Measurements from ENCODE around the gene MTX1. TPM values are rescaled to one million over a fixed set of nuclear protein-coding genes. Genes with fewer than 3 reads are reported as not detected.
A peak's percentile ranks its signal among the peaks of the same experiment; 100 is the strongest.

MTX1 gene
- total and polyA plus RNA-seq, 9 of the 15 experiments (the other 6 are each of a cell fraction or from before 2014, with no cell fraction given), result 29.1 to 98.4 (median 66.9) TPM

GRCh38 chr1:155244368-155245162, 36.1 kb downstream of the MTX1 start (continued):
- TF ChIP-seq PTRF (tag; IDR thresholded peaks at IDR 0.05) (no peak), NEUROD1 (IDR thresholded peaks at IDR 0.05; ENCODE audit: borderline replicate concordance, low read depth, low read length, partially characterized antibody) (peak; percentile 100), FOXK2 (conservative IDR thresholded peaks at IDR 0.05 in 1 of 2, IDR thresholded peaks at IDR 0.05 in 1 of 2; ENCODE audit: low read depth in 2 of 2) (peak; percentile 84 to 97), CHD2 (IDR thresholded peaks at IDR 0.05; ENCODE audit: low read depth, low read length) (peak; percentile 87), RBM14 (IDR thresholded peaks at IDR 0.05; ENCODE audit: borderline replicate concordance, insufficient read depth, low read depth, low read length) (no peak), ZNF175 (CRISPR knock-in tag; IDR thresholded peaks at IDR 0.05; ENCODE audit: low read depth) (no peak), ARNT (IDR thresholded peaks at IDR 0.05) (peak; percentile 100), ZSCAN29 (IDR thresholded peaks at IDR 0.05) (peak; percentile 48; the same call in 1 of the 2 replicates), MYC (IDR thresholded peaks at IDR 0.05; ENCODE audit: low read depth, low read length) (peak; percentile 94), MYC (CRISPR knock-in tag; IDR thresholded peaks at IDR 0.05; ENCODE audit: borderline replicate concordance, low read depth) (no peak; the same call in 1 of the 2 replicates), ZNF384 (IDR thresholded peaks at IDR 0.05; ENCODE audit: low read depth, low read length) (0 out of 2 replicates have a peak, but pooled peaks have one; percentile 32), YY1 (IDR thresholded peaks at IDR 0.05; ENCODE audit: borderline replicate concordance in 1 of 3, control insufficient read depth in 1 of 3, extremely low read depth in 1 of 3, insufficient read depth in 3 of 3, insufficient read length in 1 of 3, insufficient replicate concordance in 2 of 3, low read depth in 1 of 3, low read length in 2 of 3) (peak in 1 of 3 experiments; percentile 49), KLF16 (IDR thresholded peaks at IDR 0.05) (0 out of 2 replicates have a peak, but pooled peaks have one; percentile 3), NFE2 (IDR thresholded peaks at IDR 0.05; ENCODE audit: low read depth) (no peak; the same call in 1 of the 2 replicates), TBP (optimal IDR thresholded peaks at IDR 0.05; ENCODE audit: low read depth, low read length) (peak; percentile 88), POLR2H (tag; IDR thresholded peaks at IDR 0.05; ENCODE audit: low read depth) (peak; percentile 93), CTCF (IDR thresholded peaks at IDR 0.05 in 2 of 3, conservative IDR thresholded peaks at IDR 0.05 in 1 of 3; ENCODE audit: insufficient read depth in 2 of 3, low read depth in 1 of 3, low read length in 3 of 3) (peak; percentile 40 to 70 (median 59); a peak in 5 of 6 replicates), CREB3L1 (IDR thresholded peaks at IDR 0.05; ENCODE audit: borderline replicate concordance, low read depth) (peak; percentile 82; the same call in 1 of the 2 replicates), MAFG (tag; conservative IDR thresholded peaks at IDR 0.05) (no peak), RBFOX2 (IDR thresholded peaks at IDR 0.05; ENCODE audit: low read depth, low read length) (peak; percentile 96), PPARD (CRISPR knock-in tag; IDR thresholded peaks at IDR 0.05) (no peak), RBM15 (IDR thresholded peaks at IDR 0.05; ENCODE audit: insufficient read depth, low read length) (no peak), ZBED1 (IDR thresholded peaks at IDR 0.05) (peak; percentile 91; the same call in 1 of the 2 replicates), NCOA4 (IDR thresholded peaks at IDR 0.05; ENCODE audit: partially characterized antibody) (peak; percentile 57), GTF2A2 (tag; IDR thresholded peaks at IDR 0.05) (no peak)

All from K562 (cell line).